ENCODE results near the gene POU6F2. TPM values are rescaled to one million over a fixed set of nuclear protein-coding genes. Genes with fewer than 3 reads are reported as not detected.

POU6F2 gene
- total and polyA plus RNA-seq, 2 of the 4 experiments (the other 2 are of a cell fraction) = not detected

DNA sequence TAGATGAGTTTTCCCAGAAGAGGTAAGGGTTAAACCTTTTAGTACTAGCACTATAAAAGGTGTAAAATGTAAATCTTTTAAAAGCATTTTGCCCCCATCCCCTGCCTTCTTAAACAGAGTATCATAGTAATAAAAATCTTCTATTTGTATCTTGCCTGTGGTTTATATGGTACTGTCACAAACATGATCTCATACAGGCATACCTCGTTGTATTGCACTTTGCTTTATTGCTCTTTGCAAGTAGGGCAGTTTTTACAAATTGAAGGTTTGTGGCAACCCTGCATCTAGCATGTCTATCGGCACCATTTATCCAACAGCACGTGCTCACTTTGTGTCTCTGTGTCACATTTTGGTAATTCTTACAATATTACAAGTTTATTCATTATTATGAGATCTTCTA lies 389.7 kb downstream of the POU6F2 start:
- POLR2A ChIA-PET (ENCODE audit: unreplicated experiment) = no interaction called here
- in situ Hi-C loops (cut with MboI; ENCODE audit: low sequenced_read_pairs) = no loop called here
- no peak overlapping the region for H3K27ac ChIP-seq (ENCODE audit: insufficient read depth, low read length)

More for the DNA sequence above, 389.7 kb downstream of the POU6F2 start:
- Histone ChIP-seq H2AK5ac (ENCODE audit: low read depth, low read length) (no peak overlapping the region), H3K9me3 (ENCODE audit: control insufficient read depth, insufficient read depth, low read length) (no peaks in the 10 kb centered on the region), H4K8ac (ENCODE audit: low read depth in 2 of 2, low read length in 2 of 2) (no peak overlapping the region), H3K79me1 (ENCODE audit: low read depth in 1 of 2, low read length in 2 of 2) (no peaks in the 10 kb centered on the region), H2AK9ac (replicated peaks; ENCODE audit: low read depth, low read length, poor library complexity) (no peak overlapping the region), H3K27me3 (ENCODE audit: control insufficient read depth, insufficient read depth, low read length) (no peaks in the 10 kb centered on the region), H3K4me3 (ENCODE audit: insufficient read depth, low read depth, low read length) (no peak overlapping the region), H3K18ac (ENCODE audit: low read depth, low read length) (no peak overlapping the region), H3K9ac (ENCODE audit: low read depth, low read length) (no peak overlapping the region), H2BK5ac (ENCODE audit: low read depth, low read length, poor library complexity, severe bottlenecking) (no peak overlapping the region), H3K23ac (ENCODE audit: low read depth, low read length) (no peak overlapping the region), H4K91ac (ENCODE audit: insufficient read depth, low read depth, low read length) (no peak overlapping the region), H2AFZ (replicated peaks; ENCODE audit: low read length, poor library complexity) (no peak overlapping the region), H4K5ac (ENCODE audit: low read depth, low read length) (no peak overlapping the region), H3K4me2 (ENCODE audit: low read depth, low read length) (no peak overlapping the region), H2BK15ac (ENCODE audit: low read depth, low read length) (no peak overlapping the region), H3K36me3 (ENCODE audit: control insufficient read depth, insufficient read depth, low read length) (no peaks in the 10 kb centered on the region), H2BK120ac (ENCODE audit: low read depth, low read length) (no peak overlapping the region), H3K4me1 (ENCODE audit: control insufficient read depth, insufficient read depth, low read length) (no peaks in the 10 kb centered on the region), H3K14ac (replicated peaks; ENCODE audit: low read depth, low read length) (no peak overlapping the region), H3K56ac (ENCODE audit: extremely low read depth, insufficient read depth, low read length) (no peak overlapping the region), H4K20me1 (ENCODE audit: insufficient read depth, low read length) (no peaks in the 10 kb centered on the region), H3K4ac (ENCODE audit: low read depth, low read length) (no peak overlapping the region), H2BK20ac (ENCODE audit: low read depth, low read length) (no peak overlapping the region), H3K9me1 (ENCODE audit: insufficient read depth, low read length) (no peaks in the 10 kb centered on the region)
- DNase-seq = no peak
- BruUV-seq (replicated peaks) = no TSS peak
- ATAC-seq (ENCODE audit: low read depth) = no peak
- no CpG with 5 or more reads among the region's 3 CpGs for WGBS, 2 experiments (ENCODE audit: extremely low coverage in 2 of 2, insufficient read length in 1 of 2)
- TF ChIP-seq, protein P1, sequence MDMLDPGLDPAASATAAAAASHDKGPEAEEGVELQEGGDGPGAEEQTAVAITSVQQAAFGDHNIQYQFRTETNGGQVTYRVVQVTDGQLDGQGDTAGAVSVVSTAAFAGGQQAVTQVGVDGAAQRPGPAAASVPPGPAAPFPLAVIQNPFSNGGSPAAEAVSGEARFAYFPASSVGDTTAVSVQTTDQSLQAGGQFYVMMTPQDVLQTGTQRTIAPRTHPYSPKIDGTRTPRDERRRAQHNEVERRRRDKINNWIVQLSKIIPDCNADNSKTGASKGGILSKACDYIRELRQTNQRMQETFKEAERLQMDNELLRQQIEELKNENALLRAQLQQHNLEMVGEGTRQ (IDR thresholded peaks at IDR 0.05; ENCODE audit: low read depth, low read length) = no peak
- TF ChIP-seq POLR2A (IDR thresholded peaks at IDR 0.05; ENCODE audit: low read depth, low read length) (no peak), NFE2L2 (IDR thresholded peaks at IDR 0.05; ENCODE audit: low read depth, low read length) (no peak), CEBPB (IDR thresholded peaks at IDR 0.05; ENCODE audit: low read depth, low read length) (no peak), RAD21 (IDR thresholded peaks at IDR 0.05; ENCODE audit: low read length) (no peak), RFX5 (IDR thresholded peaks at IDR 0.05; ENCODE audit: low read depth, low read length) (no peak)
- CTCF ChIA-PET = no interaction called here
- intact Hi-C loops (cut with micrococcal nuclease) = no loop called here
- dilution Hi-C loops (cut with HindIII; ENCODE audit: low sequenced_read_pairs, unreplicated experiment) = no loop called here

Data from IMR-90 (cell line).